Measurements from ENCODE around the gene CCIN.
A peak's percentile ranks its signal among the peaks of the same experiment; 100 is the strongest.

Gene CCIN

DNA sequence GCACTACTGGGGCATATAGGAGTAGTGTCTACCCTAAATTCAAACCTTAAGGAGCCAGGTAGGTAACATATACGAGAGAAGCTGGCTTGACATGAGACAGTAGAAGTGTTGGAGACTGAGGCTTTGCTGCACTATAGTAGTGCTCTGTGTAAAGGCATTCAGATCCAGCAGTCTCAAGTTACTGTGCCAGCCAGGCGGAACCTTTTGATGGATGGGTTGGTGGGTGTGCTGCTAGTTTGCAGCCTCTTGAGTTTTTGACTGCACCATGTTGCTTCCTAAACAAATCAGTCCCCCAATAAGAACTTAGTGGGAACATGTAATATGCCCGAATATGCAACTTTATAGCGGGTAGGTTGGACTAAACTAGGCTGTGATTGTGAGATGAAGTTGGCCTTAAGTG lies 23.0 kb downstream of the CCIN start:
- DNase-seq, result no peak

DNA sequence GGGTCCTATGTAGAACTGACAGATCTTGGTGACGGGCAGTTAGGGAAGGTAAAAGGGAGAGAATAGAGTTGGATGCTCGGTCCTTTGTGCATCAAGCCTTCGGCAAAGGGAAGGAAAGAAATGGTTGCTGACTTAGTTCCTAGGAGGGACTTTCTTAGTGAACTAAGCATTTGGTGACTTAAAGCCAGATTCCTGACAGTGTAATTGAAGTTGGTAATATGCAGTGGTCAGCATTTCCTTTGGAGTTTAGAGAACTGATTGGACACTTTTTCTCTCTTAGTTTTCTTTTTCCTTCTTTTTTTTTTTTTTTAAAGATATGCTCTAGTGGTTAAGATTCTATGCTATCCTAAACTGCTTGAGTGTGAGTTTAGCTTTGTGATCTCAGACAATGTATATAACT lies 23.8 kb downstream of the CCIN start:
- DNase-seq, result no peak

DNA sequence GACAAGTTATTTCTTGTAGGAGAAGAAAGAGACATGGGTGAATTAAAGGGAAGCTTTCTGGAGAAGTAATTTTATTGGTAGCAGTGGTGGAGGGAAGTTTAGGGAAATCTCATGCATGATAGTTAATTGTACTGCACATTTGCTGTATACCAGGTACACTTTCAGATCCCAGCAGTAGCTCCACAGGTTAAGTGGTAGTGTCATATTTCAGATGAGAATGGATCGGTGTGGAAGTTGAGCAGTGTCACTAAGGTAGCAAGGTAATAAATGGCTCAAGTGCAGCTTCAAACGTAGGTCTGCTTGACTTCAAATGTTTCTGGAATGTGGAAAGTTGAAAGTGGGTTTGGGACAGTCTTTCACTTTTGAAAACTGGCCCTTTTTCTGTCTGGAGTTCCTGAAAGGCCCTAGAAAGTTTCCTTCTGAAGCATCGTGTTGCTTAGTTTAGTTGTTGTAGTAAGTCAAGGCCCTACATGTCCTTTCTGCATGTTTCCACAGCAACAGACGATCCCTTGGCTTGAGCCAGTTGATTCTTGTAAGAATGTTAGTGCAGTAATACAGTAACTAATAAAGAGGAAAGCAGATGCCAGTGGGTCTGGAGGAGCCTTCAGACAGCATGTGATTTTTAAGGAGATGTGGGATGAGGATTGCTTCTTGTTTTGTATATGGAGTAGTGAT lies 25.3 kb downstream of the CCIN start:
- no peak for DNase-seq

DNA sequence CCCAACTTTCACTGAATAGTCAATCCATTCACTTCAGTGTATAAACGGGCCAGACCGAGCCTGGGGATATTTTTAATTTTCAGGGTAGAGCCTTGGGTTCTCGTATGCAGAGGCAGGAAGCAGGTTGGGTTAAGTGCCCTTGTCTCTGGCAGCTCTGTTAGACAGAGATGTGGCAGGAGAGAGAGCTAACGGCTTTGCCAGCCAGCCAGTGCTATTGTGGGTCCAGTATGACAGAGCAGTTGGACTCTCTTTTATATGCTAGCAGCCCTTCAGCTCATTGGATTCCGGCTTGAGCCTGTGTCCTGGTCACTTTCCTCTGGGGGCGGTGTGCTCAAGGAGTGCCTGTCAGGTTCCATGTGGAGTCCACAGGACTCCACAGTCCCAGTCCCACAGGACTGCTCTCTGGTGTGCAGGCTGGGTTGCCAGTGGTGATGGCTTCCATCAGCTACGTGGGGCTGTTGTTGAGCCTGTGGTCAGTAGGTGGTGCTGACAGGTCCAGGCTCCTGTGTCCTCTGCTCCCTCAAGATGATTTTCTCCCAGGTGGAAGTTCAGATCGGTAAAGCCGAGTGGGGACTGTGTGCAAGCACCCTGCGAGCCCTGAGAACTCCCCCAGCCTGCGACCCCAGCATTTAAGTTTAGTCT lies 35.8 kb downstream of the CCIN start:
- DNase-seq, result no peak

DNA sequence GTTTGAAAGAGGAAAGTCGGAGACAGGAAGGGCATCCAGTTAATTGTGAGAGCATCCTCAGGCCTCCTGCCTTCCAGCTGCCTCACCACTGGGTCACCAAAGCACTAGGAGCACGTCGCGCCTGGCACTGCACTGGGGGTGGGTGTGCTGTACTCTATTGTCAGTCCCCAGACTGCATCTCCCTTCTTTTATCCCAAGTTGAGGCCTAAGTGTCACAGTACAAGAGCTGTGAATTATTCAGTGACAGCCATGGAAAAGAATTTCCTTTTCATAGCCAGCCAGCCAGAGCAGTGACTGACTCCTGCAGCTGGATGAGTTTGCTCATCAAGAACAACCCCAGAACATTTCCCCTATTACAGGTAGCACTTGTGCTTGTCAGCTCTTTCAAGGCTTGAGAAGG lies 37.8 kb downstream of the CCIN start:
- DNase-seq, result no peak

DNA sequence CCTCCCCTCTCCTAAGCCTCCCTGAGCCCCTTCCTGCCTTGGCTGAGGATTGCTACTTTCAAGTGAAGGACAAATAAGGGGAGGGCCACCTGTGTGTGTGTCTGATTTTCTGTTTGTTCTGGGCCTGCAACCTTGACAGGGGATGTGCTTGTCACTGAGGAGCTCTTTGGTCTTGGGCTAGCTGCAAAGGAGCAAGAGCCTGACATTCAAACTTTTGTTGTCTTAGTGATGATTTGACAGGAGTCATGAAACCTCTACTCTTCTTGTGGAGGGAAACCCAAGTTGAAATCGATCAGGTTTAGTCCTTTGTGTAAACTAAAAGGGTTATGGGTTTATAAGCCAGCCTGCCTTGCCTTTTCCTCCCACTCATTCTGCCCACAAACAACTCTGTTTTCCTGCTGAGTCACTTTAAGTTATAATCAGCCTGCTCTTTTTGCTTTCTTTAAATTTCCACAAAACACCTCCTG lies 38.4 kb downstream of the CCIN start:
- peak in 1 of 2 donors; percentile 22 for DNase-seq

DNA sequence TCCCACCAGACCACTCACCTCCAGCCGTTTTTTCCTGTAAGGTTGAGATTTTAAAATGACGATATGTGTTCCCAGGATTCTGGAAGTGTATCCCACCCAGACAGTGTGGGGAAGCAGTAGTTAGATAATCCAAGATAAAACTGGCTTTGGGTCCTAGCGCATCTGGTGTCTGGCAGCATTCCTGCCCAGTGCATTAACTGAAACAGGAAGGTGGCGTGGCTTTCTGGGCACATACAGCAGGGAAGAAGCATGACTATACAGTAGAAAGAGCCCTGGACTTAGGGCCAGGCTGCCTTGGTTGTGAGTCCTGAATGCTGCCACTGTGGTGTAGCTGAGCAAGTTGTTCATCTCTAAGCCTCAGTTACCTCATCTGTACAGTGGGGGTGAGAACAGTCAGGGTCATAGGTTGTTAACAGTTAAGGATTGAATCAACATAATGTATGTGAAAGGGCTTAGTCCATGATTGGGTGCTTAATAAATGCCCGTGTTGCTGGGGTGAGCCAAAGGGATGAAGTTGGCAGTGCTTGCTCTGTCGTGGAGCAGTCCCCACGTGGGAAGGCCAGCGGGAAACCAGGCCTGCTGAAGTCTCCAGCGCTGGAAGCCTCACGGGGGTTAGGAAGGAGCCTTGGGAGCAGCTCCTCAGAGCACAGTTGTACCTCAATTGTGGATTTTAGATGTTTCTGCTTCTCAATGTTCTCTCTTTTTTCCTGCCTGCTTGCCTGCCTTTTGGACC lies 39.5 kb downstream of the CCIN start:
- DNase-seq, result no peak

DNA sequence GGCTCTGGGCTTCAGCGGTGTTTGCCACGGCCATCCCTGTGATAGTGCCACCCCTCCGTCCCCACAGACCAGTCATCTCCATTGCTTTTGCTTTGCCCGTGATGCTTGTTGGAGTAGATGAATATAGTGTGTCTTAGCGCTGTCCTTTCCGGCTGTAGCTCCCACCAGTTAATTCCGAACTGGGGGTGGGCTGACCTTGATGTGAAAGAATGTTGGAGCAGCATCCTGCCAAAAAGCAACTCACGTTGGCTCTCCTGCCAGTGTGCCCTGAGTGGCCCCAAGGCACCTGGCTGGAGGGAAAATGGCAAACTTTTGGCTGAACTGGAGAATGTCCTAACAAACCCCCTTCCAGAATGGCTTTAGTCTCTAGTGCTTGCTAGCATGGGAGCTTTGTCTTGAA lies 41.5 kb downstream of the CCIN start:
- no peak for DNase-seq

DNA sequence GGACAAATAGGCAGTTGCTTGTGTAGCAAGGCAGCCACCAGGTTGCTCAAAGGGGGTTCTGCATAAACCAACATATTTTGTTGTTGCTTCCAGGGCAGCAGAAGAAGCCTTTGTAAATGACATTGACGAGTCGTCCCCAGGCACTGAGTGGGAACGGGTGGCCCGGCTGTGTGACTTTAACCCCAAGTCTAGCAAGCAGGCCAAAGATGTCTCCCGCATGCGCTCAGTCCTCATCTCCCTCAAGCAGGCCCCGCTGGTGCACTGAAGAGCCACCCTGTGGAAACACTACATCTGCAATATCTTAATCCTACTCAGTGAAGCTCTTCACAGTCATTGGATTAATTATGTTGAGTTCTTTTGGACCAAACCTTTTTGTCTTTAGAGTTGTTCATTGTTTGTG lies 42.3 kb downstream of the CCIN start:
- no peak for DNase-seq

DNA sequence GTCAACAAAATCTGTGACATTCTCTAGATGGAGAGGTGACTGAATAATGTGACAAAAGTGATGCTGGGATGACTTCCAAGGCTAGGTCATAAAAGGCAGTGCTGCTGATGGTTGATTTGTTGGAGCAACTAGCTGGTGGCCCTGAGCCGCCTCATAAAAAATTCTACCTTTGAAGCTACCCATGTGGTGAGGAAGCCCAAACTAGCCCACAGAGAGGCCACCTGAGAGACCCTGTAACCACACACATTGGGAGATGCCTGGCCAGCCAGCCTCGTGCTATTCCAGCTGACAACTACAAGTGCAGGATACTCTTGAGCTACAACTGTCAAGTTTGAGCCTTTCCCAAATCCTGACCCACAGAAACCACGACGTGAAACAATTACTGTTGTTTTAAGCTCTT lies 44.2 kb downstream of the CCIN start:
- DNase-seq, result no peak

DNA sequence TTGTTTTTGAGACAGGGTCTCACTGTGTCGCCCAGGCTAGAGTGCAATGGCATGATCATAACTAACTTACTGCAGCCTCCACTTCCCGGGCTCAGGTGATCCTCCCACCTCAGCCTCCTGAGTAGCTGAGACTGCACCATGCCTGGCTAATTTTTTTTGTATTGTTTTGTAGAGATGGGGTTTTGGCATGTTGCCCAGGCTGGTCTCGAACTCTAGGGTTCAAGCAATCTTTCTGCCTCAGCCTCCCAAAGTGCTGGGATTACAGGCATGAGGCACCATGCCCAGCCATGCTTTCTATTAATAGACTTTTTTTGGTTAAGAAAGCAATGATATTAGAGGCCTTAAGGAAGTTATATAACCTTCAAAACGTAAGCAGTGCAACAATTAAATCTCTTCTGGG lies 44.8 kb downstream of the CCIN start:
- no peak for DNase-seq

DNA sequence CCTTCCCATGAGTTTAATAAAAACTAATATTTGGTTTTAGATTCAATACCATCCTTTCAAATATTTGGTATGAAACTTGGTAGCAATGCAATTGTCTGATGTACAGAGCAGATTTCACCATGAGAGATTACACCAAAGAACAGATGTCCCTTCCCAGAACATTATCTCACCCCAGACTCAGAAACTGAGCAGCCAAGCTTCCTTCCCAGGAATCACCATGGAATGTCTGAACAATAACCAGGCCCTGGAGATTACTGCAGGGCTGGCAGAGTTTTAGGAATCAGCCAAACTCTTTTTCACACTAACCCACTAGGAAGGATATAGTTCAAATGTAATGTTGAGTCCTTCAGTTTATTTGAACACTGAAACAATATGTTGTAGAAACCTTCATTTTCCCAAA lies 45.4 kb downstream of the CCIN start:
- DNase-seq, result no peak

DNA sequence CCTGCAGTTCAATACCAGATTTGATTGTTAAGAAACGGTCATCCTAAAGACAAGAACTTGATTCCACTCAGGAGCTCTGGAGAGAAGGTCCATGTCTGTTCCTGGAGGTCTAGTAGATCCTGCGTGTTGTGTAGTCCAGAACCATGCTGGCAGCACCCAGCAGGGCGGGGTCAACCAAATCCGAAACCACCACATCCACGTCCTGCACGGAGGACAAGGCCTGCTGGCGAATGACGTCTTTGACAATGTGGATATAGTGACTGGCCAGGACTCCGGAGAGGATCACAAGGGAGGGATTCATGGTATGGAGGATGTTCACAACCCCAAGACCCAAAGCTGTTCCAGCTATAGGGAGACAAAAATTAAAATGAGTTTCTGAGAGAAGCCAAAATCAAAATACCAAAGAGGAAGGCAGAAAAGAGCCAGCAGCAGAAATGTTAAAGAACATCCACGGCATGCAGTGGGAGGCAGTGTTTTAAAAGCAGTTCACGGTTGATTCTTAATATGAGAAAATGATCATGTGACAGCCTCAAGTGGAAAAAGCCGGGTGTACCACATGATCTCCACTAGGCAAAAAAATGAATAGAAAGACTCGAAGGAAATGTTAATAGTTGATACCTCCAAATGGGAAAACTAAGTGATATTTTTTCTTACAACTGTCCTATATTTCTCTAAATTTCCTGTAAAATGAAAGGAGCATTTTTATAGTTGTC lies 48.2 kb downstream of the CCIN start:
- no peak for DNase-seq

DNA sequence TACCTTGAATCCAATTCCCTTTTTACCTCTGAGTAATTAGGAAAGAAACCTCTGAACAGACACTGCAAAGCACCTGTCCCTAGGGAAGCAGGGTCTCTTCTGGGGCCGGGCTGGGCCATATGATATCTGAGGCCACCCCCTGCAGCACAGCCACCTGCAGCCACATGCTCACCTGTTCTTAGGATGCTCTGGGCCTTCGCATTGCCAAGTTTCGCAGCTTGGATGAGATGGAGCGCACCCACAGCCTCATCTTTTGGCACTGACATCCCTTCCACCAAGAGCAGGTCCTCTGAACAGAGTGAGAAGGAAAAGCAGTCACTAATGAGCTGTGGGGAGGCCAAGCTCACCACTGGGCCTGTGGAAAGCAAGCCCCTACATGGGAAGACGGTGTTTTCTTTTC lies 48.8 kb downstream of the CCIN start:
- DNase-seq, result no peak

DNA sequence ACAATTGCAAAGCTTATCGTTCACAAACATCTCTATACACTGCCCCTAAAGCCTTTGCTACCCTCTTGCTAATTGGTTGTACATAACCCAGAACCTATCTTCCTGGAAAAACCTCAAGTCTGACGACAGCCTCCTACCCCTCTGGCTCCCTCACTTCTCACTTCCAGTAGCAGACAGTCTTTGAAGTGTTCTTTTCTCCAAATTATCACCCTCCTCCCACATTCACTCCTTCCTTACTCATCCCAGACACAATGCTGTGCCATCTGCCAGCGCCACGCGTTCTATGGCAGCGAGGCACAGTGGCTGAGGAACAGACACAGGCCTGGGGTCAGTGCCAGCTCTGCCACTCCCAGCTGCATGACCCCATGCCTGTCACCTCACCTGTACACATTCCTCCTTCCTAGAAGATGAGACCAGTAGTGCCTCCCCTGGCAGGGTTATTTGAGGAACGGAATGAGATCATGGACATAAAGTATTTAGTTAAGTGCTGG lies 49.3 kb downstream of the CCIN start:
- DNase-seq, result peak in 1 of 2 donors; percentile 11
